Activated T-helper 9 cell treated with anti-CD3 and anti-CD28 coated beads, Interleukin-2, amount 50 U/mL, for 16 hours (primary cell): Measurements from ENCODE around the gene CCDC121.
"Not testable (repeated sequence)": the region's sequence is repeated elsewhere in the genome, so short reads cannot be mapped to it uniquely, and the experiment has no call there.

Experiments used
- DNase-seq: peaks from one replicate; pipeline ENCODE4 v3.0.0-alpha.2; 2020; ENCODE audit warnings: low read depth

CCDC121 gene

GRCh38 chr2:27636766-27637165 lies 8.0 kb upstream of the CCDC121 start:
- DNase-seq, result no peak

- no peak for DNase-seq
These were observed 5.5 kb upstream of the CCDC121 start for GRCh38 chr2:27634291-27634690.

GRCh38 chr2:27630257-27630656 lies 1.4 kb upstream of the CCDC121 start:
- not testable (repeated sequence) for DNase-seq

DNA sequence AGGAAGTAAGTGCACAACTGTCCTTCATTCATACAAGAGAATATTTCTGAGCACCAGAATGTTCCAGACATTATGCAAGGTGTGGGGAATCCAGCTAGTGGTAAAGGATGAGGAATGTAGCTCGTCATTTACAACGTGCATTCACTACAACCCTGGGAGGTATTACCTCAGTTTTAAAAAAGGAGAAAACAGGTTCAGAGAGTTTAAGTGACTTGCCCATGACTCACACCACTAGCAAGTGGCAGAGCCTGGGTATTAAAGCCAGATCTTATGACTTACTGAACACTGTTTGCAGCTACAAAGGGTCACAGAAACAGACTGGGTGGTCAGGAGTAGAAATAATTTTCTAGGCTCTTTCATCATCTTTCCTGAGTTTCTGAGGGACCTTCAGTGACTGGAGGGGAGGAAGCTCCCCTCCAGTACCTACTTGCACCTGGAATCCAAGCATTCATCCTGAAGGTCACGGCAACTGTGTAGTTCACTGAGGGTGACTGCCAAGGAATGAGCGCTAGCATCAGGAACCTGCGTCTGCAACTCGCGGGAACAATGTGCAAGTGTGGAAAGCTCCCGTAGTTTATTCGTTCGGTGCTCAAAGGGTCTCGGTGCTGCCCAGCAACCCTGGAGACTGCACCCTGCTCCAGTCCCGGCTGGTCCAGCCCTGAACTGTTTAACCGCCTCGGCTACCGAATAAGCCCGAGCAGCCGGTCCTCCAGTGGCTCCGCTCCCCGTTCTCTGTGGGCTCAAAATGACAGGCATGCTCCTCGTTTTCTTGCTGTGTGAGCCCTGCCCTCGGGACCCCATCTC lies 647 bp downstream of the CCDC121 start:
- no peak for DNase-seq

- not testable (repeated sequence) for DNase-seq
These were observed 1.9 kb downstream of the CCDC121 start for GRCh38 chr2:27626921-27627320.

- DNase-seq, result not testable (repeated sequence)
These were observed 2.5 kb downstream of the CCDC121 start for GRCh38 chr2:27626323-27626722.

GRCh38 chr2:27624943-27625342 lies 3.9 kb downstream of the CCDC121 start:
- no peak for DNase-seq

DNA sequence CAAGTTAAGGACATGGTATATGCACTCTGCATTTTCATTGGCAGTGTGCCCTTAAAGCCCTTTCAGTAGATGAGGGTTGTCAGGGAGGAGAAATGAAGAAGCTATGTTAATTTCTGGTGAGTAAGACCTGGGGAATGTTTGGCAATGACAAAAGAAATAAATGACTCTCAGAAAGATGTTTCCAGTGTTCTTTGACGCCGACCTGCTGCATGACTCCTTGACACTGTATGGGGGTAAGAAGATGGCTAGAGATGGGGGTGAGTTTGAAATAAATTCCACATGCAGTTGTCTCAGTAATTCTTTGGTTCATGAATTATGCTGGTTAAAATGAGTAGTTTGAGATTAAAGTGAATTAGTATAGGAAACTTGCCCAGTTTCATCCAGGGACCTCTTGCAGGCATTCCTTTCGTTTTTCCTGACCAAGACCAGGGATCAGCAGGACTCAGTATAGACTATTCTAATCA lies 5.9 kb downstream of the CCDC121 start:
- DNase-seq, result no peak

GRCh38 chr2:27621524-27621923 lies 7.3 kb downstream of the CCDC121 start:
- DNase-seq, result no peak

DNA sequence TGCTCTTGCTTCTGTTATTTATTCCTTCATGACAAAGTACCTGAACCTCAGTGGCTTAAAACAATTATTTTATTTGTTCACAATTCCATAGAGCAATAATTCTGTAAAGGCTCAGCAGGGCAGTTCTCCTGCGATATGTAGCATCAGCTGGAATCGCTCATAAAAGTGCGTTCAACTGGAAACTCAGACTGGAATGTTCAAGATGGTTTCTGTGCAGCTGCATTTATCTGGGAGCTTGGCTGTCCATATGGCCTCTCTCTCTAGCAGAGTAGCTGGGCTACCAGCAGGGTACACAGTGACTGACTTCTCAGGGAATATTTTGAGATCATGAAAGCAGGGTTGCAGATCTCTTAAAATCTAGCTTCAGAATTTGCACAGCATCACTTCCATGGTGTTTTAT lies 13.5 kb downstream of the CCDC121 start:
- no peak for DNase-seq

DNA sequence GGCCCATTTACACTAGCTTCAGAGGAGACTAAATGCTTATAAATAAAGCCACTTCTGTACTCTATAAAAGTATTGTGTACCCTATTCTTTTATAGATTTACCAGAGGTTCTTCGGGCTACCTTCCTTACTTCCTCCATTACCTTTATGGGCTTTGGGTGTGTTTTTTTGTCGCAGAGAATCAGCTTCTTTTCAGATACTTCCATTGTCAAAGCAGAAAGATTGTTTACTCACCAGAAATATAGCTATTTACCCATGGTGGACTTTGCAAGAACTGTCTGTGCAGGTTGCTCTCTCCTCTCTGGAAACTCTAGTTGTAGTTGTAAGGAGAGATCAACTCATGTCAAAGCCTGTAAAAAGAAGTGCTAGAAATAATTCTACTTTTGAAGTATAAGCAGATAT lies 14.8 kb downstream of the CCDC121 start:
- DNase-seq, result no peak

- DNase-seq, result no peak
These were observed 22.2 kb downstream of the CCDC121 start for GRCh38 chr2:27606611-27607010.

- no peak for DNase-seq
These were observed 32.2 kb downstream of the CCDC121 start for GRCh38 chr2:27596627-27597026.

GRCh38 chr2:27595412-27595811 lies 33.4 kb downstream of the CCDC121 start:
- not testable (repeated sequence) for DNase-seq

GRCh38 chr2:27594020-27594703 lies 34.6 kb downstream of the CCDC121 start:
- not testable (repeated sequence) for DNase-seq

DNA sequence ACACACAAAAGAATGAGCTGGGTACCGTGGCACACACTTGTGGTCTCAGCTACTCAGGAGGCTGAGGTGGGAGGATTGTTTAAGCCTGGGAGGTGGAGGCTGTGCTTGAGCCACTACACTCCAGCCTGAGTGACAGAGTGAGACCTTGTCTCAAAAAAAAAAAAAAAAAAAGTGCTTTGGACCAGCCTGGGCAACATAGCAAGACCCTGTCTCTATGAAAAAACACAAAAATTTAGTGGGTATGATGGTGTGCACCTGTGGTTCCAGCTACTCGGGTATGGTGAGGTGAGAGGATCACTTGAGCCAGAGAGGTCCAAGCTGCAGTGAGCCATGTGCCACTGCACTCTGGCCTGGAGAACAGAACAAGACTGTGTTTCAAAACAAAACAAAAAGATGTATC lies 35.6 kb downstream of the CCDC121 start:
- no peak for DNase-seq

DNA sequence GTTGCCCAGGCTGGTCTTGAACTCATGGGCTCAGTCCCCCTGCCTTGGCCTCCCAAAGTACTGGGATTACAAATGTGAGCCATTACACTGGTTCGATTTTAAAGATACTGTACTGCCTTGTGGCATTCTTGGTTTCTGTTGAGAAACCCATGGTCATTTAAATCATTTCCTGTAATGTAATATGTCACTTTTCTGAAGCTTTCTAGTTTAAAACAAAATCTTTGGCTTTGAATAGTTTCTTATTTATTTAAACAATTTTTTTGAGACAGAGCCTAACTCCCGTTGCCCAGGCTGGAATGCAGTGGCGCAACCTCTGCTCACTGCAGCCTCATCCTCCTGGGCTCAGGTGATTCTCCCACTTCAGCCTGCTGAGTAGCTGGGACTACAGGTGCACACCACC lies 37.1 kb downstream of the CCDC121 start:
- no peak for DNase-seq

GRCh38 chr2:27588308-27588707 lies 40.5 kb downstream of the CCDC121 start:
- no peak for DNase-seq

DNA sequence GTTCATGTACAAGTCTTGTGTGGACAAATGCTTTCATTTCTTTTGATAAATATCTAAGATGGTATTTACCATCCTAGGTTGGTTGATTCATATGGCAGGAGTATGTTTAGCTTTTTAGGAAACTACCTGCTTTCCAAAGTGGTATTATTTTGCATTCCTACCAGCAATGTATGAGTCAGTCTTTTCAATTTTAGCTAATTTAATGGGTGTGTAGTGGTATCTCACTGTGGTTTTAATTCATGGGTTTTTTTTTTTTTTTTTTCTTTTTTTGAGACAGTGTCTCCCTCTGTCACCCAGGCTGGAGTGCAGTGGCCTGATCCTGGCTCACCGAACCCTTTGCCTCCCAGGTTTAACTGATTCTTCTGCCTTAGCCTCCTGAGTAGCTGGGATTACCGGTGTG lies 41.8 kb downstream of the CCDC121 start:
- DNase-seq, result no peak

DNA sequence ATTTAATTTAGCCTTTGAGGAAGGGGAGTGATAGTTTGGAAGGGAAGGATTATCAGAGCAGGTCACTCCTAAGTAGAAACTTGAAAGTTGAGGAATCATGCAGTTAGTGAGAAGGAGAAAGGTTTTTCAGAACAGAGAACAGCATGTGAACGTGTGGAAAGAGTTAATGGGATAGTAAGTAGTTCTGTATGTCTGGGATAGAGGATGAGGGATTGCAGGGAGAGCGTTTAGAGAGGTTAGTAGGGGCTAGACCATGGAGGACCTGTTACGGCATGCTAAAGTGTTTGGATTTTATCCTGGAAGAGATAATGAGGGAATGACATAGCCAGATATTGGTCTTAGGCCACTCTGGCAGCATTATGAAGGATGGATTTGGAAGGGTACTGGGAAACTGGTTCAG lies 44.2 kb downstream of the CCDC121 start:
- DNase-seq, result no peak

- DNase-seq, result no peak
These were observed 45.4 kb downstream of the CCDC121 start for GRCh38 chr2:27583390-27583915.

- peak; percentile 71 for DNase-seq
These were observed 46.0 kb downstream of the CCDC121 start, which contains the start of gene ZNF512 for GRCh38 chr2:27582695-27583389. Gene ZNF512, plus strand, starts transcription at chr2:27583042. Its CDS starts 71 bp downstream, at chr2:27583113.
